SK-N-SH treated with all-trans-retinoic acid at 6 μM for 48 hours (cell line): Measurements from ENCODE around the gene DPYD.

ENCODE experiments used
- ATAC-seq: fragments of 200-7000 bp; cut with Tn5 transposase; 3 replicates; pipeline ENCODE4 v1.9.1; 2020; ENCODE audit warnings: mild to moderate bottlenecking, moderate library complexity
- ARNTL ChIP-seq: fragments of 450-650 bp; formaldehyde crosslinking; IDR thresholded peaks from 2 replicates; pipeline ENCODE4 v1.5.0; 2020; ENCODE audit warnings: low read depth, mild to moderate bottlenecking, moderate library complexity, borderline replicate concordance
- BACH2 ChIP-seq: fragments of 250-450 bp; sonication (Bioruptor Pico); IDR thresholded peaks from 2 replicates; pipeline ENCODE4 v1.9.0; 2021; ENCODE audit warnings: mild to moderate bottlenecking, borderline replicate concordance
- CSDC2 ChIP-seq: fragments of 250-450 bp; sonication (Bioruptor Pico); IDR thresholded peaks from 2 replicates; pipeline ENCODE4 v1.5.0; 2020; ENCODE audit warnings: mild to moderate bottlenecking, moderate library complexity
- CSRNP3 ChIP-seq: fragments of 250-450 bp; sonication (Bioruptor Pico); IDR thresholded peaks from 2 replicates; pipeline ENCODE4 v1.5.1; 2021; ENCODE audit warnings: mild to moderate bottlenecking, moderate library complexity
- ESRRG ChIP-seq: fragments of 250-450 bp; sonication (Bioruptor Pico); IDR thresholded peaks from 2 replicates; pipeline ENCODE4 v1.6.1; 2021; ENCODE audit warnings: mild to moderate bottlenecking
- GLIS3 ChIP-seq: fragments of 250-450 bp; sonication (Bioruptor Pico); IDR thresholded peaks from 2 replicates; pipeline ENCODE4 v1.5.0; 2020; ENCODE audit warnings: mild to moderate bottlenecking, moderate library complexity
- ISL1 ChIP-seq: fragments of 250-450 bp; sonication (Bioruptor Pico); IDR thresholded peaks from 2 replicates; pipeline ENCODE4 v2.1.2; 2022; ENCODE audit warnings: mild to moderate bottlenecking, moderate library complexity
- OSR1 ChIP-seq: fragments of 250-450 bp; sonication (Bioruptor Pico); IDR thresholded peaks from 2 replicates; pipeline ENCODE4 v1.8.0; 2022; ENCODE audit warnings: moderate library complexity, mild to moderate bottlenecking, inconsistent platforms
- PATZ1 ChIP-seq: fragments of 250-450 bp; sonication (Bioruptor Pico); IDR thresholded peaks from 2 replicates; pipeline ENCODE4 v1.8.0; 2020; ENCODE audit warnings: mild to moderate bottlenecking, moderate library complexity, borderline replicate concordance
- POU6F1 ChIP-seq: fragments of 250-450 bp; sonication (Bioruptor Pico); IDR thresholded peaks from 2 replicates; pipeline ENCODE4 v1.8.0; 2021; ENCODE audit warnings: low read depth, mild to moderate bottlenecking, moderate library complexity, borderline replicate concordance
- PPARA ChIP-seq: fragments of 250-450 bp; sonication (Bioruptor Pico); IDR thresholded peaks from 2 replicates; pipeline ENCODE4 v1.5.0; 2020; ENCODE audit warnings: mild to moderate bottlenecking, borderline replicate concordance
- RARB ChIP-seq: fragments of 250-450 bp; sonication (Bioruptor Pico); IDR thresholded peaks from 2 replicates; pipeline ENCODE4 v1.8.0; 2021; ENCODE audit warnings: mild to moderate bottlenecking, moderate library complexity
- SNAI2 ChIP-seq: fragments of 250-450 bp; sonication (Bioruptor Pico); IDR thresholded peaks from 2 replicates; pipeline ENCODE4 v1.5.0; 2020; ENCODE audit warnings: mild to moderate bottlenecking, moderate library complexity
- TOX ChIP-seq: fragments of 250-450 bp; sonication (Bioruptor Pico); IDR thresholded peaks from 2 replicates; pipeline ENCODE4 v1.8.0; 2021; ENCODE audit warnings: mild to moderate bottlenecking, moderate library complexity, borderline replicate concordance
- TSHZ2 ChIP-seq: fragments of 250-450 bp; sonication (Bioruptor Pico); IDR thresholded peaks from 2 replicates; pipeline ENCODE4 v1.5.0; 2020; ENCODE audit warnings: mild to moderate bottlenecking, moderate library complexity
- ZC3H10 ChIP-seq: fragments of 250-450 bp; sonication (Bioruptor Pico); IDR thresholded peaks from 2 replicates; pipeline ENCODE4 v1.5.1; 2021; ENCODE audit warnings: mild to moderate bottlenecking, moderate library complexity
- ZFP3 ChIP-seq: fragments of 250-450 bp; sonication (Bioruptor Pico); IDR thresholded peaks from 2 replicates; pipeline ENCODE4 v1.5.0; 2020; ENCODE audit warnings: mild to moderate bottlenecking, moderate library complexity
- ZFP30 ChIP-seq: fragments of 450-650 bp; formaldehyde crosslinking; IDR thresholded peaks from 2 replicates; pipeline ENCODE4 v1.5.0; 2022; ENCODE audit warnings: mild to moderate bottlenecking, moderate library complexity
- ZNF565 ChIP-seq: fragments of 450-650 bp; formaldehyde crosslinking; conservative IDR thresholded peaks from 2 replicates; pipeline ENCODE4 v1.5.0; 2020; ENCODE audit warnings: low read depth, mild to moderate bottlenecking, moderate library complexity
- ZNF70 ChIP-seq: fragments of 450-650 bp; formaldehyde crosslinking; IDR thresholded peaks from 2 replicates; pipeline ENCODE4 v1.5.0; 2020; ENCODE audit warnings: mild to moderate bottlenecking, moderate library complexity
- ZNF8 ChIP-seq: fragments of 450-650 bp; formaldehyde crosslinking; IDR thresholded peaks from 2 replicates; pipeline ENCODE4 v1.5.0; 2020; ENCODE audit warnings: mild to moderate bottlenecking, moderate library complexity

Gene DPYD

GRCh38 chr1:97636941-97637340, 283.9 kb downstream of the DPYD start:
- ATAC-seq = no peak

GRCh38 chr1:97634758-97635157, 286.1 kb downstream of the DPYD start:
- ATAC-seq = no peak

More at GRCh38 chr1:97636941-97637340, 283.9 kb downstream of the DPYD start:
- TF ChIP-seq BACH2 (CRISPR knock-in tag) (no peak), ISL1 (CRISPR knock-in tag) (peak; percentile 35; the same call in 1 of the 2 replicates), ZFP30 (CRISPR knock-in tag) (no peak), ZNF8 (no peak)
- TF ChIP-seq, all 23 proteins: peak for 1

GRCh38 chr1:97632776-97633175, 288.1 kb downstream of the DPYD start:
- ATAC-seq = no peak
- TF ChIP-seq ZC3H10 (CRISPR knock-in tag) = no peak
- TF ChIP-seq ZNF70 (CRISPR knock-in tag) = no peak
- TF ChIP-seq ARNTL (CRISPR knock-in tag) = no peak
- no peak for TF ChIP-seq POU6F1 (CRISPR knock-in tag)
- no peak for TF ChIP-seq PATZ1 (CRISPR knock-in tag)
- no peak for TF ChIP-seq GLIS3 (CRISPR knock-in tag)
- TF ChIP-seq RARB (CRISPR knock-in tag) = no peak
- TF ChIP-seq ESRRG (CRISPR knock-in tag) = no peak
- TF ChIP-seq PPARA (CRISPR knock-in tag) = no peak
- TF ChIP-seq ISL1 (CRISPR knock-in tag) = no peak
- no peak for TF ChIP-seq ZFP3
- TF ChIP-seq CSDC2 = no peak
- no peak for TF ChIP-seq ZFP30 (CRISPR knock-in tag)
- no peak for TF ChIP-seq CSRNP3 (CRISPR knock-in tag)
- no peak for TF ChIP-seq BACH2 (CRISPR knock-in tag)
- TF ChIP-seq OSR1 (CRISPR knock-in tag) = no peak

More at GRCh38 chr1:97634758-97635157, 286.1 kb downstream of the DPYD start:
- TF ChIP-seq OSR1 (CRISPR knock-in tag) = no peak
- no peak for TF ChIP-seq ZFP3
- TF ChIP-seq ARNTL (CRISPR knock-in tag) = no peak
- TF ChIP-seq PATZ1 (CRISPR knock-in tag) = no peak
- no peak for TF ChIP-seq TOX (CRISPR knock-in tag)
- no peak for TF ChIP-seq SNAI2 (CRISPR knock-in tag)
- no peak for TF ChIP-seq ZNF565 (CRISPR knock-in tag)
- no peak for TF ChIP-seq TSHZ2 (CRISPR knock-in tag)
